Heart left ventricle (tissue), 13 donors: ENCODE results near the gene OPN3.

ENCODE experiments used
- POLR2A ChIP-seq, 2 donors: fragments of 450-650 bp; IDR thresholded peaks; one replicate each; pipeline ENCODE4 v1.6.1; 2017; ENCODE audit warnings: antibody characterized with exemption in 2 of 2, mild to moderate bottlenecking in 2 of 2, moderate library complexity in 2 of 2
- TF ChIP-seq, protein P1 (sequence below), 12 donors: fragments of 200-600 bp; sonication (generic) in 4 of 12; IDR thresholded peaks; one replicate each; pipeline versions ENCODE4 v1.5.0 to v1.8.0; 2018 to 2022; ENCODE audit warnings: antibody characterized with exemption in 12 of 12, mild to moderate bottlenecking in 5 of 12
- donor health status: ischemic (EF 13 %, LVEDD 7.1; RV severe dilation, severe dysfunction).
- donor health status: DM: no; HTN: yes; CAD: no.
- donor health status: DM: no; HTN: no; CAD: no.
- donor health status: ischemic (EF 25% LVEDD 6.9; RV normal size, moderate dysfunction).
- donor health status: ischemic (EF 25% LVEDD 5.7; RV mildly dilated, moderate dysfunction).
- donor health status: ischemic (EF 35%, LVEDD 5.7; RV mildly dilated, moderate dysfunction).
- donor health status: nonischemic (EF 11% LVEDD 7.7; RV severe dilation, severe dysfunction).
- donor health status: DM: yes; HTN: yes; CAD: no.
- donor health status: PGD.
- donor health status: ischemic (EF 29% LVEDD 5.4; RV normal size, mild dysfunction).
- donor health status: nonischemic (EF 23%, LVEDD 6.1; RV moderate dilation, normal function).

DNA sequence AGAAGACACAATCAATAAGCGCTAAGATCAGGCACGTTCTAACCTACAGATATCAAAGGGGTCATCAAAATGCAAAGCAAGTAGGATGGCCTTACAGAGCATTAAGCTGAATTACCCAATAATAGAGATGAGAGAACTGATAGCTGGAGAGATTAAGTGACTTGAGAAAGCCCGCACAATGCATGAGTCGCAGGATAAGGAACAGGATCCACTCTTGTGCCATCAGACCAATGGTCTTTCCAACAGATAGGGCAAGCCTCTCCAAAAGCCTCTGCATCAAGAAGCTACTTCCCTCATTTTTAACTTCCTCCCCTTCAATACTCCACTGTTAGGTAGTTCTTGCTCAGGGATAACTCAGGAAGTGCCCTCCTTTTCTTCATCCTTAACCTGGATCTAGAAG lies 2.6 kb downstream of the OPN3 start:
- TF ChIP-seq, protein P1, sequence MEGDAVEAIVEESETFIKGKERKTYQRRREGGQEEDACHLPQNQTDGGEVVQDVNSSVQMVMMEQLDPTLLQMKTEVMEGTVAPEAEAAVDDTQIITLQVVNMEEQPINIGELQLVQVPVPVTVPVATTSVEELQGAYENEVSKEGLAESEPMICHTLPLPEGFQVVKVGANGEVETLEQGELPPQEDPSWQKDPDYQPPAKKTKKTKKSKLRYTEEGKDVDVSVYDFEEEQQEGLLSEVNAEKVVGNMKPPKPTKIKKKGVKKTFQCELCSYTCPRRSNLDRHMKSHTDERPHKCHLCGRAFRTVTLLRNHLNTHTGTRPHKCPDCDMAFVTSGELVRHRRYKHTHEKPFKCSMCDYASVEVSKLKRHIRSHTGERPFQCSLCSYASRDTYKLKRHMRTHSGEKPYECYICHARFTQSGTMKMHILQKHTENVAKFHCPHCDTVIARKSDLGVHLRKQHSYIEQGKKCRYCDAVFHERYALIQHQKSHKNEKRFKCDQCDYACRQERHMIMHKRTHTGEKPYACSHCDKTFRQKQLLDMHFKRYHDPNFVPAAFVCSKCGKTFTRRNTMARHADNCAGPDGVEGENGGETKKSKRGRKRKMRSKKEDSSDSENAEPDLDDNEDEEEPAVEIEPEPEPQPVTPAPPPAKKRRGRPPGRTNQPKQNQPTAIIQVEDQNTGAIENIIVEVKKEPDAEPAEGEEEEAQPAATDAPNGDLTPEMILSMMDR (IDR thresholded peaks at IDR 0.05) = no peak
- no peak for TF ChIP-seq POLR2A (IDR thresholded peaks at IDR 0.05)
